M059J (cell line): Measurements from ENCODE around the gene LYL1. TPM values are rescaled to one million over a fixed set of nuclear protein-coding genes. Genes with fewer than 3 reads are reported as not detected.
"Not testable (repeated sequence)": the region's sequence is repeated elsewhere in the genome, so short reads cannot be mapped to it uniquely, and the experiment has no call there.

Experiments used
- DNase-seq: peaks from one replicate; pipeline ENCODE4 v3.0.0-alpha.2; 2012; ENCODE audit warnings: low read depth
- total RNA-seq: library from RNA; depleted of rRNA; stranded (reverse); fragments of >200 nt; shearing (Covaris generic); gene quantifications from 2 replicates; pipeline ENCODE4 v1.2.3, GENCODE V29; 2014; rRNA removed

LYL1 gene
- total RNA-seq: not detected in 2 replicates

DNA sequence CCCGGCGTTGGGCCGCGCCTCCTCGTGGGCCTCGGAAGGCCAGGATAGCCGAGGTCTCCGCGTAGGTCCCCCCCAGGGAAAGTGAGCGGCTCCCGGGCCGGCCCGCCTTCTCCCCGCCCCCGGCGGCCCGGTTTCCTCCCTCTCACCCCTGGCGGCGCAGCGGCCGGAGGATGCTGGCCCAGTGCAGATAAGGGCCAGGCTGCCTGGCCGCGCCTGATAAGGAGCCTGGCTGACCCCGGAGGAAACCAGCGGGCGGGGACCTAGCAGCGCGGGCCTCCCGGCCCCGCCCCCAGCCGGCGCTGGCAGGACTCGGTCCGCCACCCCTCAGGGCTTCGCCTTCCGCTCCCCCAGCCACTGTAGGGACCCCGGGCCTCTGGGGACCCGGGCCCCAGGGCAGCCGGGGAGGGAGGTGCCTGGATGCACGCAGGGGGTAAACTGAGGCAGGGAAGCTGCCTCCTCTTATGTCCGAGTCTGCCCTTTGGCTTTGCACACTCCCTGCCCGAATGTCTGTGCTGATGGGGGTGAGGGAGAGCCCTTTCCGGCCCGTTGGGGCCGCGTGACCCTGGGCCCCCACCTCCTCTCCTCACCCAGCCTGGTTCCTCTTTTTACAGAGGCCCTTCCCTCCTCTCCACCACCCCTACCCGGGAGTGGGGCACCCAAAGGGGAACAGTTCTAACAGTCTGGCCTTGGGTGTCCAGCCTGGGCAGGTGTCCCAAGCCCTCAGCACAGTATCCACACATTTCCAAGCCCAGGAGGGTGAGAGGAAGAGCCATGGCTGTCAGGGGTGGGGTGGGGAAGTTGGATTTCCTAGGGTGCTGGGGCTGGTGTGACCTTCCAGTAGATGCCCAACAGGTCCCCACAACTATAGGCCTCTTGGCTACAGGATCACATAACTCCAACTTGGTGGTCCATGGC, at the start of gene LYL1:
LYL1 (minus strand) TSS at position 193 of the 915 bp plus-strand sequence. CDS start 1,687 bp downstream, outside the sequence.
- no peak for DNase-seq

DNA sequence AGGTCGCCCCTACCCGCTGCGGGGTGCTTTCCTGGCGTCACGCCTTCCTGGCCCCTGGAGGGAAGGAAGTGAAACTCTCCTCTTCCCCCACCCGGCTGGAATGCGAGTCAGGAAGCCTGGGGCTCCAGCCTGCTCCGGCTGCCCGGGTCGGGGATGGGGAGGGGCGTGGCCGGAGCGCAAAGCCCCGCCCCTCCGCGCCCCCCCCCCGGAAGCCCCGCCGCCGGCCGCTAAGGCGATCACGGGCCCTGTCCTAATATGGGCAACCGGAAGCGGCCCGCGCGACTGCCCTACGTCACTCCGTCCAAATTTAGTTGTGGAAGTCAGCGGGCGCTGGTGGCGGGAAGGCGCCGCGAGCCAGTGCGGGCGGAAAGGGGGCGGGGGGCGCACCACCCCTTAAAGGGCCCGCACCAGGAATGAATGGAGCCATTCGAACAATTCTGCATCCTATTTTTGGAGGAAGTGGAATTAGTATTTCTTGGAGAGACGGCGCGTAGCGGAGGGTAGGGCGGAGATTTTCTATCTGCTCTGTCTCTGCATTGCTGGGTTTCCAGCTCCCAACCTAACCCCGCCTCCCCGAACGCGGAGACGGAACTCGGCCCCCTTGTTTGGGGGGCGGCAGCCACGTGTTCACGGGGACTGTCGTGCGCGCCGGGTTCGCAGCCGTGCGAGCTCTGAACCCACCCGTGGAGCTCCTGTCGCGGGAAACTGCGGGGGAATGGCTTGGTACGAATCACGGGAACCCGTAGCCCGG, 49.1 kb upstream of the LYL1 start:
- DNase-seq: peak; percentile 97

DNA sequence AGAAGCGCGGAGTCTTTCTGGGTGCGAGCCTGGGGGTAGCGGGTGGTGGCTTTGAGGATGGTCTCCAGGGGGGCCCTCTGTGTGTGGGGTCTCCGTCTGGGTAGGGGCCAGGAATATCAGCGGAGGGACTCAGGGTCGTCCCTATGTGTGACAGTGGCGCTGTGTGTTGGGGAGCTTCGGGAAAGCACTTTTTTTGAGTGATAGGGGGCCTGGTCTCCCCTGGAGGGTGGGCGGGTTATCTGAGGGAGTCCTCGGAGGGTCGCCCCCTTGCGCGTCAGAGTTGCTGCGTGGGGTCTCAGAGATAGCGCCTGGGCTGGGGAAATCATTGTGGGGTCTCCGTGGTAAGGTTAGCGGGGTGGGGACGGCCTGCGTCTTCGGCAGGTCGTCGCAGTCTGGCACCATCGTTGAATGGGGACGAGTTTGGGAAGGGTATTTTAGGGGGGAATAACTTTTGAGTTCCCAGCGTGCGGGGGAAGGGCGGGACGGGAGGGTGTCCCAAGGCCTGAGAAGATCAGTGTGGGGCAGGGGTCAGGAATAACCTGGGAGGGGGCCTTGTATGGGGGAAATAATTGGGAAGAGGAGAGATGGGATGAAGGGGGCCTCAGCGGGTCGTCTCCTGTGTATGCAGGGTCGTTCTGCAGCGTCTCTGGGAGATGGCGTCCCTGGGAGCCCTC, 48.4 kb upstream of the LYL1 start:
- no peak for DNase-seq

DNA sequence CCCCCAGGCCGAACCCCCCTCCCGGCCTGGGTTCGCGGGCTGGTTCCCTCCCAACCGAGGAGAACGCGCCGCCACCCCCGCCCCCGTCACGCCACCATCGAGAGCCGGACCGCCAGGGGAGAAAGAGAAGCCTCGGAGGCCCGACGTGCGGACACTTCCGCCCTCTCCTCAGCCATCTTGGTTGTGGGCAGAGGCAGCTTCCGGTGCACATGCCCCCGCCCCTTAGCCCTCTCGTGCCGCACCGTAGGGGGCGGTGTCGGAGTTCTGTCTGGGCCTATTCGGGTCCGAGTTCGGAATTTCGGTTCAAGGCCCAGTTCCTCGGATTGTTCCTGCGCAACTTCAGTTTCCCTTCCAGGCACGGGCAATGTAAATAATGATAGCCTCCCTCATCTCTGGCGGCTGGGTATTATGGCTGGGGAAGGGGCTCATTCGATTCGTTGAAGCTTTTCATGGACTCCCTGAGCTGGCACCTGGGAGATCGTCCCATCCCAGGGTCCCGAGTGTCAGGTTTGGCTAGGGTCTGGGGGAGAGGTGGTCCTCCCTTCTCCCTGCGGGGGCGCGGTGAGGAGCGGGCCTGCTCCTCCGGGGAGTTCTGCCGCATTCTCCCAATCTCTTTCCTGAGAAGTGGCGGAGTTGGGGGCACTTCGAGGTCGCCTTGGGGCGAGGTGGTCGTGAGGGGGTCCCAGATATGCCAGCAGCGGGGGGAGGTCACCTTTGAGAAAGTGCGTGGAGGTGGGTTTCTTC, 47.7 kb upstream of the LYL1 start, which contains the start of the genes IER2 and STX10:
IER2 (plus strand) TSS at position 225 of the 744 bp plus-strand sequence. CDS start 2,776 bp downstream, outside the sequence.
STX10 (minus strand) TSS at position 189 of the 744 bp plus-strand sequence. CDS start 202 bp downstream, outside the sequence.
- peak; percentile 97 for DNase-seq

DNA sequence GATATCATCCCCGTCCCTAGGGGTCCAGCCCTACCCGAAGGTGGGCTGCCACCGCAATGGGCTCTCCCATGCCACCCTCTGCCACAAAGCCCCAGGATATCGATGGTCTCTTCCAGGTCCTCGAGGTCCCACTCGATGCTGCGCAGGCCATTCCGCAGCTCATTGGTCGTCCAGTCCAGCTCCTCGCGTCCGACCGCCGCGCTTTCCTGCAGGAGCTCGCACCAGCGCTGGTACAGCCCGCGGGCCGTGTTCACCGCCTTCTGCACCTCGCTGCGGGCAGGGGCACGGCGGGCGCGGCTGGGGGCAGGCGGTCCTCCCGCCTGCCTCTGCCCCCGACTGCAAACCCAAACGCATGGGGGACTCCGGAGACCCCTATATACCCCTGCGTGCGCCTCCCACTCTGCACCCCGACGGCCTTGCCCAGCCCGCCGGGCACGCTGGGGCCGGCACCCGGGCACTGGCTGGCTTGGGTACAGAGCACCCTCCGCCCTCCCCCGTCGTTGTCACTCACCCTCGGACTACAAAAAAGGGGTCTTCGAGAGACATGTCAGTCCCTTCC, 47.0 kb upstream of the LYL1 start:
- DNase-seq: peak; percentile 60

DNA sequence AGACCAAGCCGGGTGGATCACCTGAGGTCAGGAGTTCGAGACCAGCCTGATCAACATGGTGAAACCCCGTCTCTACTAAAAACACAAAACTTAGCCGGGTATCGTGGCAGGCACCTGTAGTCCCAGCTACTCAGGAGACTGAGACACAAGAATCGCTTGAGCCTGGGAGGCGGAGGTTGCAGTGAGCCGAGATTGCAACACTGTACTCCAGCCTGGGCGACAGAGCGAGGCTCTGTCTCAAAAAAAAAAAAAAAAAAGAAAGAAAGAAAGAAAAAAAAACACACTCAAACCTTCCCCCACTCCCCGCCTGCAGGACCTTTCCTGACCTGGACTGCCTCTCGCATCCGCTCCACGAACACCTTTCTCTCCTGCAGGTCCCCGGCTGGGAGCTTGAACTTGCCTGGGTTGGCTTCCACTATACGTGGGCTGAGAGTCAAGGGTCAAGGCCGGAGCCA, 46.5 kb upstream of the LYL1 start:
- DNase-seq: not testable (repeated sequence)

DNA sequence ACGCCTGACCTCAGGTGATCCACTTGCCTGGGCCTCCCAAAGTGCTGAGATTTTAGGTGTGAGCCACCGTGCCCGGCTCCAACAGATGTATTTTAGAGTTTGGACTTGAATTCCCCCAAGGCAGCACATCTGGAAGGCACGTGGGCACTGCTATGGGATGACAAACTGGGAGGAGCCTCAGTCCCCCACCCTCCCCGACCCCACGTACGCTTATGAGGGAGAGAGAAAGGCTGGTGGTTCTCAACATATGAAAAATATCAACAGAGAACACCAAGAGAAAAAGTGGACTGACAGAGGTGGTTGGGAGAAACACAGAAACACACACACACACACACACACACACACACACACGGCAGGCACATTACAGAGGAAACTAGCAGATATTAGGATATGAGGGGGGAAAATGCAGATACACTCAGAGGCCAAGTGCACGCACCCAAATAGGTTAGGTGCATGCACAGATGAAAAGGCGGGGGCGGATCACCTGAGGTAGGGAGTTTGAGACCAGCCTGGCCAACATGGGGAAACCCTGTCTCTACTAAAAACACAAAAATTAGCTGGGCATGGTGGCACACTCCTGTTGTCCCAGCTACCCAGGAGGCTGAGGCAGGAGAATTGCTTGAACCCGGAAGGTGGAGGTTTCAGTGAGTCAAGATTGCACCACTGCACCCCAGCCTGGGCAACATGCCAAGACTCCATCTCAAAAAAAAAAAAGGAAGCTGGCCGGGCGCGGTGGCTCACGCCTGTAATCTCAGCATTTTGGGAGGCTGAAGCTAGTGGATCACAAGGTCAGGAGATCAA, 44.3 kb upstream of the LYL1 start:
- no peak for DNase-seq

DNA sequence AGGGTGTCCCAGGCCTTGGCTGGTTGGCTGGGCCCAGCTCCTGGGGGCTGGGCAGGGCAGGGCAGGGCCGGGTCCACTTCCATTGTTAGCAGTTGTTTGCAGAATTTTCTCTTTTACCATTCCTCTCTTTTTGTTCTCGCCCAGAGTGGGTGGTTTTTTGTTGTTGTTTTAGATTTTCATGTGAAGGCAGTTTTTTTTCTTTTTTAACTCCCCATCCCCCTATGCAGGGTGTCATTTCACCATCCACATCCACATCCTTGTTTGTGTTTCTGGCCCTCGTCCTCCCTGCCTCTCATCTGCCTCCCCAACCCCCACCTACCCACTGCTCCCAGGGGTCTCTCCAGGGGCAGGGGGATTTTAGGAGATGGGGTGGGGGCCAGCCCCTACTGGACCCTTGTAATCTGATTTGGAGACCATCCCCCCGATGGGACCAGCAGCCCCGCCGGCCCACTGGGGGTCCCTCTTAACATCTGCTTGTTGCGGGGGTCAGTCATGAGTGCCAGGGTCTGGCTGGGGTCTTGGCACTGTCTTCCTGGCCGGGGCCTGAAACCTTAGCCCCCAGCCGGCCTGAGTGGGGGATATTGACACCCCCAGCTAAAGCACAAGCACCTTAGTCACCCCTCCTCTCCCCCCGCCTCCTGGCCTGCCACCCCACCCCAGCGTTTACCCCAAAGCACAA, 37.1 kb upstream of the LYL1 start:
- DNase-seq: no peak

DNA sequence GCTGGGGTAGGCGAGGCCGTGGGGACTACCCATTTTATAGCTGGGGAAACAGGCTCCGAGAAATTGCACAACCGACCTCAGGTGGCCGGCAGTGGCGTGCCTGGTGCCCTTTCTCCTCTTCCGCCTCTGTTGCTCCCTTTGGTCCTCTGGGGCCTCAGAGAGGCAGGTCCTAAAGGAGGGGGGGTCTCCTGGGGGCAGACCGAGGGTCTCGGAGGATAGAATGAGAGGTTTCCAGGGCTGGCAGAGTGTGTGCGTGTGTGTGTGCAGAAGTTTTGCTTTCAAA, 36.2 kb upstream of the LYL1 start:
- no peak for DNase-seq

DNA sequence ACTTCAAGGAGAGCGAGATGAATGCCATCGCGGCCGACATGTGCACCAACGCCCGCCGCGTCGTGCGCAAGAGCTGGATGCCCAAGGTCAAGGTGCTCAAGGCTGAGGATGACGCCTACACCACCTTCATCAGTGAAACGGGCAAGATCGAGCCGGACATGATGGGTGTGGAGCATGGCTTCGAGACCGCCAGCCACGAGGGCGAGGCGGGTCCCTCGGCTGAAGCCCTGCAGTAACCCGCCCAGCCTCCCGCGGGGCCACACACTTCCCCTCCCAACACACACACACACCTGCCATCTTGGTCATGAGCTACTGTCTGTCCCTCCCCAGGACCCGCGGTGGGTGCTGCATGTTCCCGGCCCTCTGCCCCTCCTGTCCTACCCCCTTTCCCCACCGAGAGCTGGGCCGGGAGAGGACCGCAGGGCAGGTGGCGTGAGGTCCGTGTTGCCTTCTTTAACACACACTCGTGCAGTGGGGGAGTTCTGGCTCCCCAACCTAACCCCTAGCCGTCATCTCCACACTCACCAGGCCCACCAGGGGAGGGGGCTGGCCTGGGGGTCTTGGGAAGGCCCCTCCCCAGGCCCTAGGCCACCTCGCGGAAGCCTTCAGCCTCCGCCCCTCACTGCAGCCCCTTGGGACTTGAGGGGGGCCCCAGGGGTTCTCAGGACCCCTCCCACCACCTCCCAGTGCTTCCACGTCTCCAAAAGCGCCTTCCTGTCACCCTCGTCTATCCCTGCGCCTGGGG, 35.7 kb upstream of the LYL1 start:
- DNase-seq: no peak

DNA sequence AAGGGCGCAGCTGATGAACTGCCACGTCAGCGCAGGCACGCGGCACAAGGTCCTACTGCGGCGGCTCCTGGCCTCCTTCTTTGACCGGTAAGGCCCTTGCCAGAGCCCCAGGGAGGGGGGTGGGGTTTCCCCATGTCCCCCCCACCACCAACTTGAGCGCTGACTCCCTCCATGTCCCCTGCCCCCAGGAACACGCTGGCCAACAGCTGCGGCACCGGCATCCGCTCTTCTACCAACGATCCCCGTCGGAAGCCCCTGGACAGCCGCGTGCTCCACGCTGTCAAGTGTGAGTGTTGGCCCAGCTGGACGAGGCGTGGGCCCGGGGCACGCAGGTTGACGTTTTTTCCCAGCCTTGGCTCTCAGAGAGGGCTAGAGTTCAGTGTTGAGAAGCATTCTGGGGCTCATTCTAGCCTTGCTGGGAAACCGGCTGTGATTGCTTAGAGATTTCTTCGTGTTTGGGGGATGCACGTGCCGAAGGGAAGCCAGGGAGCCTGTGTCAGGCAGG, 34.7 kb upstream of the LYL1 start:
- DNase-seq: no peak

DNA sequence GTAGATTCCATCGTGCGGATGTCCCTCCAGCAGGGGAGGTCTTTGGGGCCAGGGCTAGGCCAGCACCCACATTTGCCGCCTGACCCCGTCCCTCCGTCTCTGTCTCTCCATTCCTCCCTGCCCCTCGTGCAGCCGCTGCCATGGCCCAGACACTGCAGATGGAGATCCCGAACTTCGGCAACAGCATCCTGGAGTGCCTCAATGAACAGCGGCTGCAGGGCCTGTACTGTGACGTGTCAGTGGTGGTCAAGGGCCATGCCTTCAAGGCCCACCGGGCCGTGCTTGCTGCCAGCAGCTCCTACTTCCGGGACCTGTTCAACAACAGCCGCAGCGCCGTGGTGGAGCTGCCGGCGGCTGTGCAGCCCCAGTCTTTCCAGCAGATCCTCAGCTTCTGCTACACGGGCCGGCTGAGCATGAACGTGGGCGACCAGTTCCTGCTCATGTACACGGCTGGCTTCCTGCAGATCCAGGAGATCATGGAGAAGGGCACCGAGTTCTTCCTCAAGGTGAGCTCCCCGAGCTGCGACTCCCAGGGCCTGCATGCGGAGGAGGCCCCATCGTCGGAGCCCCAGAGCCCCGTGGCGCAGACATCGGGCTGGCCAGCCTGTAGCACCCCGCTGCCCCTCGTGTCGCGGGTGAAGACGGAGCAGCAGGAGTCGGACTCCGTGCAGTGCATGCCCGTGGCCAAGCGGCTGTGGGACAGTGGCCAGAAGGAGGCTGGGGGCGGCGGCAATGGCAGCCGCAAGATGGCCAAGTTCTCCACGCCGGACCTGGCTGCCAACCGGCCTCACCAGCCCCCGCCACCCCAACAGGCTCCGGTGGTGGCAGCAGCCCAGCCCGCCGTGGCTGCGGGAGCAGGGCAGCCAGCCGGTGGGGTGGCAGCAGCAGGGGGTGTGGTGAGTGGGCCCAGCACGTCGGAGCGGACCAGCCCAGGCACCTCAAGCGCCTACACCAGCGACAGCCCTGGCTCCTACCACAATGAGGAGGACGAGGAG, 32.7 kb upstream of the LYL1 start:
- DNase-seq: no peak

DNA sequence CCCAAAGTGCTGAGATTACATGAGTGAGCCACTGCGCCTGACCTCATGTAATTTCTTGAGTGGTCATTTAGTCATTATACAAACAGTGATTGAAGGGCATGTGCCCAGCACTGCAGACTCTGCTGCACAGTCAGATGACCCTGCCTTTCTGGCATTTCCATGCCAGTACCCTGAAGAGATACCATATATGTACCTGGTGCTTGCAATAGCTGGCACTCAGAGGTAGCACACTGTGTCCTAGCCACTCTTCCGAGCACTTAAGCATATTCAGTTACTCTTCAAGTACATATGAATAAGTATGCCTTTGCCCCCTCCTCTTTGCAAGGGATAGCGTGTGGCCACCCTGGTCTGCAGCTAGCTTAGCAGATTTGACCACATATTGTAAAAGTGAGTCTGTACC, 32.0 kb upstream of the LYL1 start:
- DNase-seq: no peak

DNA sequence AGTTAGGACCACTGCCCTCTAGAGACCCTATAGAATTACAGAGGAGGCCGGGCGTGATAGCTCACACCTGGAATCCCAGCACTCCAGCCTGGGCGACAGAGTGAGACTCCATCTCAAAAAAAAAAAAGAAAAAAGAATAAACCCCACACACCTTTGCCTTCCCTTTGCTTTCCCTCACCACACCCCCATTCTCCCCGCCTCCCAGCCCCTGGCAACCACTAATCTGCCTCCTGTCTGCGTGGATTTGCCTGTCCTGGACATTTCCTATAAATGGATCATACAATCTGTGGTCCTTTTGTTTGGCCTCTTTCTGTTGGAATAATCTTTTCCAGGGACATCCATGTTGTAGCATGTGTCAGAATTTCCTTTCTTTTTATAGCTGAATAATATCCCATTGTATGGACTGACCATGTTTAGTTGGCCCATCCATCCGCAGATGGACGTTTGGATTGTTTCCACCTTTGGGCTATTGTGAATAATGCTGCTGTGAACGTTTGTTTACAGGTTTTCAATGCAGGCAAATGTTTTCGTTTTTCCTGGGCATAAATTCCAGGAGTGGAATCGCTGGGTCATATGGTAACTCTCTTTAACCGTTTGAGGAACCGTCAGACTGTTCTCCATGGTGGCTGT, 30.7 kb upstream of the LYL1 start:
- DNase-seq: no peak

DNA sequence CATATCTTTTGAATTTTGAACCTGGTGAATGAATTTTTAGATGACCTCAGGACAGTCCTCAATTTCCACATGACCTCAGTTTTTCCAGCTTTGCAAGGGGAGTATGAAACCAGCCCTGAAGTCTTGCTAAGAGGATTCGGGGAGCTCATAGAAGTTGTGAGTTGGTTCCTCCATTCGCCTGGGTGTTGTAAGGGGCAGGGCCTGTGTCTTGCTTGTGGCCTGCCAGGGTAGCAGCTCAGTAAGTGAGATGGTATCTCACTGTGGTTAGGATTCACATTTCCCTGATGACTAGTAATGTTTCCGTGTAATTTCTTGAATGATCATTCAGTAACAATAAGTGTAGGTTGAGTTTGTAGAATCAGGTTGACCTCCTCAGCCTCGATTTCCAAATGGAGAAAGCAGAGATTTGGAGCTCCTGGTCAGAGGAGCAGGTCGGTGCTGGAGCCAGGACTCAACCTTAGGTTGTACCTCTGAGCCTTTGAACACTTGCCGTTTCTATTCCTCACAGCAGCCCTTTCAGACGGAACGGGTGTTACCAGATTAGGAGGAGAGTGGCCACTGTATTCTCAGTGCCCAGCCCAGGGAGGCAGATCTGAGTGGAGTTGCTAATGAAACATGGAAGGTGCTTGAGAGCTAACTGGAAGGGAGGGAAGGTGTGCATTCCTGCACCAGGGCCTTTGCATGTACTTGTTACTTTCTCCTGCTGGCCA, 30.0 kb upstream of the LYL1 start:
- peak; percentile 86 for DNase-seq

DNA sequence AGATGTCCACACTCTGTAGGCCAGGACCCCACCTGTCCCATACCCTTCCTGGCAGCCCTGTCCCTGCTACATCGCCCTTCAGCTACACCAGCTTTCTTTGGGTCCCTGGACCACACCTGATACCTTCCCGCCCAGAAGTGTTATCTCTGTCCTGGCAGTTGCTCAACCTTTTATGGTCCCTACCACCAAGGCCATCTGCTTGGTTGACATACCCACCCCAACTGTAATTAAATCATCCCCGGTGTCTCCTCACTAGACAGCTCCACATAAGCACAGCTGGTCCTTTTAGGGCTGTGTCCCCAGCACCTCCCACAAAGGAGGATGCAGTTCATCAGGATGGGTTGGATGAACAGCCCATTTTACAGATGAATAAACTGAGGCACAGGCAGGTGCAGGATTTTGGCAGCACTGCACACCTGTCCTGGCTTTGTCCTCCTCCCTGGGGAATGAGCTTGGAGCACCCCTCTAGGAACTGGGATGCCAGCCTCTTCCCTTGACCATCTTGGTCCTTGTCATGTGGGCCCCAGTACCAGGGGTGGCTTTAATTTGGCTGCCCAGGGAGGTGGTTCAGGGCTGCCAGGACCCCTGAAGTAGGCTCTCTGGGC, 28.3 kb upstream of the LYL1 start:
- DNase-seq: no peak
